Fibroblast of mammary gland (primary cell): ENCODE results near the gene IL10RB.
A peak's percentile ranks its signal among the peaks of the same experiment; 100 is the strongest.

Experiments used
- DNase-seq: peaks from one replicate; pipeline ENCODE4 v3.0.0-alpha.2; 2010; ENCODE audit warnings: low read depth
- H3K4me3 ChIP-seq: 2 replicates; pipeline ENCODE4 v1.5.1; 2011; ENCODE audit warnings: low read depth, mild to moderate bottlenecking, low read length, moderate library complexity; ENCODE audit not compliant: control insufficient read depth
- TF ChIP-seq, protein P1 (sequence below): conservative IDR thresholded peaks from 2 replicates; pipeline ENCODE4 v1.5.1; 2011; ENCODE audit warnings: low read depth, low read length, inconsistent platforms; ENCODE audit not compliant: control insufficient read depth, insufficient read depth

IL10RB gene

DNA sequence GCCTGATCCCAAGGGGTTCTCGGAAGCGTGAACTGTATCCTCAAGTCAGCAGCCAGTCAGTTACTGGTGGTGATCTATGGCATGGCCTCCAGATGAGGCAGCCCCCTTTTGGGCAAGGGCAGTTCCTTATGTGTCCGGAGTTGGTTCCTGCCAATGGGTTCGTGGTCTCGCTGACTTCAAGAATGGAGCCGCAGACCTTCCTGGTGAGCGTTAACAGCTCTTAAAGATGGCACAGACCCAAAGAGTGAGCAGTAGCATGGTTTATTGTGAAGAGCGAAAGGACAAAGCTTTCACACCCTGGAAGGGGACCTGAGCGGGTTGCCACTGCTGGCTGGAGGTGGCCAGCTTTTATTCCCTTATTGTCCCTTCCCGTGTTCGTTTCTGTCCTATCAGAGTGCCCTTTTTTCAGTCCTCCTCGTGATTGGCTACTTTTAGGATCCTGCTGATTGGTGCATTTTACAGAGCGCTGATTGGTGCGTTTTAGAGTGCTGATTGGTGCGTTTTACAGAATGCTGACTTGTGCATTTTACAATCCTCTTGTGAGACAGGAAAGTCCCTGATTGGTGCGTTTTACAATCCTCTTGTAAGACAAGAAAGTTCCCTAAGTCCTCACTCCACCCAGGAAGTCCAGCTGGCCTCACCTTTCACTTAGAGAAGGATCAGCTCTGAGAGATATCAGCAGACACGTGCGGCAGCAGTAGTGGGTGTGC is 8.9 kb upstream of the IL10RB start:
- no peak for DNase-seq
- TF ChIP-seq, protein P1, sequence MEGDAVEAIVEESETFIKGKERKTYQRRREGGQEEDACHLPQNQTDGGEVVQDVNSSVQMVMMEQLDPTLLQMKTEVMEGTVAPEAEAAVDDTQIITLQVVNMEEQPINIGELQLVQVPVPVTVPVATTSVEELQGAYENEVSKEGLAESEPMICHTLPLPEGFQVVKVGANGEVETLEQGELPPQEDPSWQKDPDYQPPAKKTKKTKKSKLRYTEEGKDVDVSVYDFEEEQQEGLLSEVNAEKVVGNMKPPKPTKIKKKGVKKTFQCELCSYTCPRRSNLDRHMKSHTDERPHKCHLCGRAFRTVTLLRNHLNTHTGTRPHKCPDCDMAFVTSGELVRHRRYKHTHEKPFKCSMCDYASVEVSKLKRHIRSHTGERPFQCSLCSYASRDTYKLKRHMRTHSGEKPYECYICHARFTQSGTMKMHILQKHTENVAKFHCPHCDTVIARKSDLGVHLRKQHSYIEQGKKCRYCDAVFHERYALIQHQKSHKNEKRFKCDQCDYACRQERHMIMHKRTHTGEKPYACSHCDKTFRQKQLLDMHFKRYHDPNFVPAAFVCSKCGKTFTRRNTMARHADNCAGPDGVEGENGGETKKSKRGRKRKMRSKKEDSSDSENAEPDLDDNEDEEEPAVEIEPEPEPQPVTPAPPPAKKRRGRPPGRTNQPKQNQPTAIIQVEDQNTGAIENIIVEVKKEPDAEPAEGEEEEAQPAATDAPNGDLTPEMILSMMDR: no peak
- H3K4me3 ChIP-seq: no peak overlapping the region

DNA sequence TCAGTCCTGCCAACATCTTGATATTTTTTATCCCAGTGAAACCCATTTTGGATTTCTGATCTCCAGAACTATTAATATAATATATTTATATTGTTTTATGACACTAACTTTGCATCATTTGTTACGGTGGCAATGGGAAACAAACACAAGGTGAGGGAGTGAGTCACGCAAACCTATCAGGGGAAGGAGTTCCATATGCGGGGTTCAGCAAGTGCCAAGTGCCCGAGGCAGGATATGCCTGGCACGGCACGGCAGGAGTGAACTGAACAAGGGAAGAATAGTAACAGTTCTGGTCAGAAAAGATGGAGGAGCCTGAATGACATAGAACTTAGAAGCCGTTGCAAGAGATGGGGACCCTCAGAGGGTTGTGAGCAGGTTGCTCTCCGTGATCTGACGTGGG is 7.7 kb upstream of the IL10RB start:
- DNase-seq: no peak
- no peak overlapping the region for H3K4me3 ChIP-seq

DNA sequence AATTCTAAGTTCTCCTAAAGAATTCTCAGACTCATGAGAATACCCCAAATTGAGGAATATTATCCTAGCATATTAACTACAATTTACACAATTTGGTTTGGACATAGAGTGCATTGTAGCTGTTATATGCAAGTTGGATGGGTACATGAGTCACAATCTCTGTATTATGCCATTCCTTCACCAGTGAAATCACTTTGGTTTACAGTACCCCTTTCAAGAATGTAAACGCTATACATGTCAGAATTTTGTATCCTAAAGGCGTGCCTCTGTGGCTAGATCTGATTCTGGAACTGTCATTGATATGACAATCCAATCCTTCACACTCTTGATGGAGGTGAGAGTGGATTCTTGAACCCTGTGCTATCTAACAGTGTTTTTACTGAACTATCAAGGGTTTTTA is 6.7 kb upstream of the IL10RB start:
- no peak overlapping the region for H3K4me3 ChIP-seq
- TF ChIP-seq, protein P1: no peak
- DNase-seq: peak; percentile 41

More for the DNA sequence above, 7.7 kb upstream of the IL10RB start:
- TF ChIP-seq, protein P1: no peak

DNA sequence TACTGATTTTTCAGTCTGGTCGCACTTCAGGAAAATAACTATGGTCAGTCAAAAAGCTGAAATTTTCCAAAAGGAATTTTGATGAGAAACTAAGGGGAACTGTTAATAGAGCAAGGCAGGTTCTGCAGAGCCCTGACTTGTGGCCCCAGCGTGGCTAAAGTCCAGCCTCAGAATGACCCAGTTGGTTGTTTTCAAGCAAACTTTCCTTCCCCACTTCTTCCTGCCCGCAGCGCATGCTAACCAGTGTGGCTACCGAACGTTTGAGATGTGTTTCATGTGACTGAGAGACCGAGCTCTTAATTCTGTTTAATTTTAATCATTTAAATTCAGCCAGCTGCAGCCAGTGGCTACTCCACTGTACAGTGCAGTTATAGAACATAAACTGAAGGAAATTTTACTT is 6.2 kb upstream of the IL10RB start:
- TF ChIP-seq, protein P1: no peak
- no peak overlapping the region for H3K4me3 ChIP-seq
- no peak for DNase-seq

DNA sequence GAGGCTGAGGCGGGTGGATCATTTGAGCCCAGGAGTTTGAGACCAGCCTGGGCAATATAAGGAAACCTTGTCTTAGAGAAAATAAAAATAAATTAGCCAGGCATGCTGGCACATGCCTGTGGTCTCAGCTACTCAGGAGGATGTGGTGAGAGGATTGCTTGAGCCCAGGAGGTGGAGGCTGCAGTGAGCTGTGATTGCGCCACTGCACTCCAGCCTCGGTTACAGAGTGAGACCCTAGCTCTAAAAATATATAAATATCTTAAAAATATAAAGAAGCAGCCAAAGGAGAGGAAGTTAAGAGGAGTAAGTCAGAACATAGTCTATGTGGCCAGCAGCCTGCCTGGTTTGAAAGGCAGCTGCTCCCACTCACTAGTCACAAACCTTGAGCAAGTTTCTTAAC is 4.5 kb upstream of the IL10RB start:
- peak; percentile 66 for DNase-seq
- no peak overlapping the region for H3K4me3 ChIP-seq
- TF ChIP-seq, protein P1: no peak

DNA sequence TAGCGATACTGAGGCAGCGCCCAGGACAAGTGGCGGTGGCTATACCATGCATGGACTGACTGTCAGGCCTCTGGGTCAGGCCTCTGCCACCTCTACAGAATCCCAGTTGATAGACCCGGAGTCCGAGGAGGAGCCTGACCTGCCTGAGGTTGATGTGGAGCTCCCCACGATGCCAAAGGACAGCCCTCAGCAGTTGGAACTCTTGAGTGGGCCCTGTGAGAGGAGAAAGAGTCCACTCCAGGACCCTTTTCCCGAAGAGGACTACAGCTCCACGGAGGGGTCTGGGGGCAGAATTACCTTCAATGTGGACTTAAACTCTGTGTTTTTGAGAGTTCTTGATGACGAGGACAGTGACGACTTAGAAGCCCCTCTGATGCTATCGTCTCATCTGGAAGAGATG is 3.2 kb upstream of the IL10RB start:
- no peak for DNase-seq
- no peak overlapping the region for H3K4me3 ChIP-seq
- TF ChIP-seq, protein P1: no peak
